ENCODE data around the gene SUN3.

- TF ChIP-seq POLR2A (IDR thresholded peaks at IDR 0.05) (no peak), CTCF (IDR thresholded peaks at IDR 0.05) (no peak)
Observed at GRCh38 chr7:47942132-47942531, 86.8 kb downstream of the SUN3 start.

Measured in uterus (tissue), 2 donors.